Smooth muscle cell (in vitro differentiated cells): ENCODE measurements around the gene MACROD2. TPM values are rescaled to one million over a fixed set of nuclear protein-coding genes. Genes with fewer than 3 reads are reported as not detected.

Source experiments
- DNase-seq: peaks from one replicate; lab custom pipeline; 2025; ENCODE audit not compliant: unreplicated experiment; lab: John Stamatoyannopoulos, UW
- H2AFZ ChIP-seq: fragments of 200-600 bp; sonication (generic); 2 replicates; pipeline ENCODE4 v1.6.0; 2016; ENCODE audit warnings: antibody characterized with exemption, low read depth, mild to moderate bottlenecking
- H3F3A ChIP-seq: fragments of 200-600 bp; sonication (generic); 2 replicates; pipeline ENCODE4 v1.6.0; 2017; ENCODE audit warnings: antibody characterized with exemption, low read depth
- H3K27ac ChIP-seq: fragments of 200-600 bp; sonication (generic); 2 replicates; pipeline ENCODE4 v1.5.1; 2016; ENCODE audit warnings: low read depth, mild to moderate bottlenecking
- H3K27me3 ChIP-seq: fragments of 200-600 bp; sonication (generic); 2 replicates; pipeline ENCODE4 v1.6.1; 2016; ENCODE audit warnings: low read depth, mild to moderate bottlenecking
- H3K36me3 ChIP-seq: fragments of 200-600 bp; sonication (generic); 2 replicates; pipeline ENCODE4 v1.5.1; 2016; ENCODE audit warnings: low read depth
- H3K4me1 ChIP-seq: fragments of 200-600 bp; sonication (generic); 2 replicates; pipeline ENCODE4 v1.5.1; 2016; ENCODE audit warnings: low read depth
- H3K4me2 ChIP-seq: fragments of 200-600 bp; sonication (generic); 2 replicates; pipeline ENCODE4 v1.6.0; 2016; ENCODE audit warnings: mild to moderate bottlenecking
- H3K4me3 ChIP-seq: fragments of 200-600 bp; sonication (generic); 2 replicates; pipeline ENCODE4 v1.5.1; 2016; ENCODE audit warnings: mild to moderate bottlenecking
- H3K79me2 ChIP-seq: fragments of 200-600 bp; sonication (generic); 2 replicates; pipeline ENCODE4 v1.6.0; 2016; ENCODE audit warnings: low read depth, mild to moderate bottlenecking
- H3K9ac ChIP-seq: fragments of 200-600 bp; sonication (generic); 2 replicates; pipeline ENCODE4 v1.6.0; 2016; ENCODE audit warnings: low read depth
- H3K9me3 ChIP-seq: fragments of 200-600 bp; sonication (generic); replicated peaks from 2 replicates; pipeline ENCODE4 v1.5.1; 2016; ENCODE audit warnings: low read depth
- H4K20me1 ChIP-seq: fragments of 200-600 bp; sonication (generic); 2 replicates; pipeline ENCODE4 v1.6.0; 2016; ENCODE audit warnings: low read depth
- WGBS: methylation state at CpG from one replicate; pipeline ENCODE4 v1.1.7; 2016; ENCODE audit warnings: low lambda C conversion rate; 5-methylcytosine and 5-hydroxymethylcytosine counted together
- polyA plus RNA-seq: library from polyadenylated mRNA; unstranded; fragments of >200 nt; fragmentation: Nextera tagmentation; extraction: Ambion mirVana; gene quantifications from 2 replicates; pipeline ENCODE4 v1.2.1, GENCODE V29; 2016
- total RNA-seq: library from RNA; depleted of rRNA; stranded (reverse); fragments of >200 nt; gene quantifications from 2 replicates; pipeline ENCODE4 v1.2.3, GENCODE V29; 2014
- TF ChIP-seq, protein P1 (sequence below): fragments of 200-600 bp; sonication (generic); IDR thresholded peaks from 2 replicates; pipeline ENCODE4 v1.5.1; 2017; ENCODE audit warnings: borderline replicate concordance, mild to moderate bottlenecking, antibody characterized with exemption; ENCODE audit not compliant: insufficient read depth, poor library complexity, severe bottlenecking

The MACROD2 gene
- total and polyA plus RNA-seq, 2 experiments from 2014 or later = 0.04 to 0.32 TPM

DNA sequence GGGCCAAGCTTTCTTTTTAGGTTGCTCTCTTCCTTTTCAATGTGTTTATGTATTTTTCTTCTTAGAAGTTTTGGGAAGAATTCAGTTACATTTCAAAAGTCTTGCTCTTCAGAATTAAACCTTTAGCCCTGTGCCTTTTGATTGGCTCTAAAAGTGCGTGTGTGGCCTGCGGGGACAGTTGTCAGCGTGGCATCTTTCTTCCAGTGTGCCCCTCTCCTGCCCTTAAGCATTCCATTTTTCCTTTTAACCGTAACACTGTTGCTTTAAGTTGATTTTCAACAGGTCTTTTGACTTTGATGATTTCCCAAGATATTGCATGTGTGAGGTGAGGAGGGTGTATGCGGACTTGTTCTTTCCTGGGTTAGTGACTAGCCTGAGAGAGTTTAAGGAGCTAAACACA is 1341.2 kb downstream of the MACROD2 start:
- Histone ChIP-seq H3K36me3 (no peaks in the 10 kb centered on the region), H3K79me2 (no peaks in the 10 kb centered on the region), H3K27me3 (no peaks in the 10 kb centered on the region), H3K4me2 (no peak overlapping the region), H3K4me1 (no peaks in the 10 kb centered on the region), H3K27ac (no peak overlapping the region), H3F3A (no peaks in the 10 kb centered on the region), H3K9ac (no peak overlapping the region), H3K4me3 (no peak overlapping the region), H2AFZ (no peak overlapping the region), H3K9me3 (no peaks in the 10 kb centered on the region), H4K20me1 (no peaks in the 10 kb centered on the region)
- no peak for DNase-seq
- 64% methylated on average over 5 of the region's 5 CpGs for WGBS
- TF ChIP-seq, protein P1, sequence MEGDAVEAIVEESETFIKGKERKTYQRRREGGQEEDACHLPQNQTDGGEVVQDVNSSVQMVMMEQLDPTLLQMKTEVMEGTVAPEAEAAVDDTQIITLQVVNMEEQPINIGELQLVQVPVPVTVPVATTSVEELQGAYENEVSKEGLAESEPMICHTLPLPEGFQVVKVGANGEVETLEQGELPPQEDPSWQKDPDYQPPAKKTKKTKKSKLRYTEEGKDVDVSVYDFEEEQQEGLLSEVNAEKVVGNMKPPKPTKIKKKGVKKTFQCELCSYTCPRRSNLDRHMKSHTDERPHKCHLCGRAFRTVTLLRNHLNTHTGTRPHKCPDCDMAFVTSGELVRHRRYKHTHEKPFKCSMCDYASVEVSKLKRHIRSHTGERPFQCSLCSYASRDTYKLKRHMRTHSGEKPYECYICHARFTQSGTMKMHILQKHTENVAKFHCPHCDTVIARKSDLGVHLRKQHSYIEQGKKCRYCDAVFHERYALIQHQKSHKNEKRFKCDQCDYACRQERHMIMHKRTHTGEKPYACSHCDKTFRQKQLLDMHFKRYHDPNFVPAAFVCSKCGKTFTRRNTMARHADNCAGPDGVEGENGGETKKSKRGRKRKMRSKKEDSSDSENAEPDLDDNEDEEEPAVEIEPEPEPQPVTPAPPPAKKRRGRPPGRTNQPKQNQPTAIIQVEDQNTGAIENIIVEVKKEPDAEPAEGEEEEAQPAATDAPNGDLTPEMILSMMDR = no peak

DNA sequence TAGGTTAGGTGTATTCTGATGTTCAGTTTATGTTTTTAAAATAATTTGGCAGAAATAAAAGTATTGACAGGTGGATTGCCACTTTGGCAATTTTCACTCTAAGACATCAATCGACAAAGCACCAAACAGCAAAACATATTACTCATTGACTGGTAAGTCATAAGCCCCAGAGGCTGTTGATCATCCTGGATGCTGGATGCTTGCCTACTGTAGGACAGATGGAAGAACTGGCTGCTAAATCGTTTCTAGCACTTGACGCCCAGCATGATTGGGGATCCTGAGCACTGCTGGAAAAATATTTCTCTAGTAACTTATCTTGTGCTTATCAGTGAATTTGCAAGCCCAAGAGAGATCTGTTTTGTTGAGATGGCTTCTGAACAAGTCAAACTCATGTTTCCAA is 1343.9 kb downstream of the MACROD2 start:
- DNase-seq = no peak
- no peak overlapping the region for H3K27ac ChIP-seq
- no peaks in the 10 kb centered on the region for H3K79me2 ChIP-seq
- H2AFZ ChIP-seq = no peak overlapping the region
- H3K9me3 ChIP-seq = no peaks in the 10 kb centered on the region
- H3K9ac ChIP-seq = no peak overlapping the region
- no peak overlapping the region for H3K4me2 ChIP-seq
- TF ChIP-seq, protein P1 = no peak
- H3K36me3 ChIP-seq = no peaks in the 10 kb centered on the region
- 94% methylated on average over 3 of the region's 3 CpGs for WGBS
- no peaks in the 10 kb centered on the region for H4K20me1 ChIP-seq
- no peak overlapping the region for H3K4me3 ChIP-seq
- H3K4me1 ChIP-seq = no peaks in the 10 kb centered on the region
- H3K27me3 ChIP-seq = no peaks in the 10 kb centered on the region
- no peaks in the 10 kb centered on the region for H3F3A ChIP-seq

DNA sequence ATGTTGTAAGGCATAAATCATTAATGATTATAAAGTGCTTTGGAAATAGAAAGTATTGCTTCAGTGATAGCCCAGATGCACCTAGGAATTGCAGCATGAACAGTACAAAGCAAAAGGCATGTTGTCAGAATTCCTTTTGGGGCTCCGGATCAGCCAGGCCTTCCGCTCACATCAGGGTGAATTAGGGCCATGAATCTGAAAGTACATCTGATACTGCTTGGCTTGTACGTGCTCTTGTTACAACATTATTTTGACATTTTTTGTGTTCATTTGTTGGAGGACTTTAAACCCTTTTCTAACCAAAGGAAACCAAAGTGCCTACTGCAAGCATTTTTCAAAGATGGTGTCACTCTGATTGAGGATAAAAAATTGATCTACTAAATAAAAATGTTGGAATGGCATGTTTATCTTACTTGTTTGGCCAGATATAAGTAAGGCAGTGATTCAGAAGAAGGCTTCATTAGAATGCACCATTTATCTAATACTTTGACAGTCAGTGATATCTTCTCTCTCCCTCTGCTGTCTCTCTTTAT is 1347.7 kb downstream of the MACROD2 start:
- Histone ChIP-seq H3K9me3 (no peaks in the 10 kb centered on the region), H3K27ac (no peak overlapping the region), H2AFZ (no peak overlapping the region), H3K4me1 (no peaks in the 10 kb centered on the region), H3F3A (no peaks in the 10 kb centered on the region), H4K20me1 (no peaks in the 10 kb centered on the region), H3K9ac (no peak overlapping the region), H3K4me2 (no peak overlapping the region), H3K27me3 (no peaks in the 10 kb centered on the region), H3K79me2 (no peaks in the 10 kb centered on the region), H3K36me3 (no peaks in the 10 kb centered on the region), H3K4me3 (no peak overlapping the region)
- 84% methylated on average over 3 of the region's 3 CpGs for WGBS
- DNase-seq = no peak
- TF ChIP-seq, protein P1 = no peak

DNA sequence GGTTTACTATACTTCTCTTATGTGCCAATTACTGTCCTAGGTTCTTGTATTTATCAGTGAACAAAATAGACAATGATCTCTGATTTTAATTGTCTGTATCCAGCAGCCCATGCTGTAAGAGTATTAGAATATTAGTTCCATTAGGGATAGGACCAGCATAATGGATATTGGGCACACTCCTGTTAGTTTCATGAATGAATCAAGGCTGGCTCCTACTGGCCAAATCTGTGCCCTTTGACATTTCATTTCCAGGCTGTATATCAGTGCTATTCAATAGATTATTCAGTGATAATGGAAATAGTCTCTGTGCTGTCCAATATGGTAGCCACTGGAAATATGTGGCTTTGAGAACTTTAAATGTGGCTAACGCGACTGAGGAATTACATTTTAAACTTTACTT is 1350.0 kb downstream of the MACROD2 start:
- Histone ChIP-seq H3K27ac (no peak overlapping the region), H4K20me1 (no peaks in the 10 kb centered on the region), H3K4me2 (no peak overlapping the region), H3F3A (no peaks in the 10 kb centered on the region), H3K36me3 (no peaks in the 10 kb centered on the region), H3K4me1 (no peaks in the 10 kb centered on the region), H2AFZ (no peak overlapping the region), H3K9me3 (no peaks in the 10 kb centered on the region), H3K79me2 (no peaks in the 10 kb centered on the region), H3K4me3 (no peak overlapping the region), H3K27me3 (no peaks in the 10 kb centered on the region), H3K9ac (no peak overlapping the region)
- 100% methylated on average over 2 of the region's 2 CpGs for WGBS
- TF ChIP-seq, protein P1 = no peak
- DNase-seq = no peak
